Hematopoietic multipotent progenitor cell treated with erythropoietin and hydrocortisone succinate and interleukin-3 and kit ligand, for 4 days (in vitro differentiated cells): ENCODE measurements around the gene SSH2.
"Not testable (repeated sequence)": the region's sequence is repeated elsewhere in the genome, so short reads cannot be mapped to it uniquely, and the experiment has no call there.

Source experiments
- DNase-seq: peaks from one replicate; pipeline ENCODE4 v3.0.0-alpha.2; 2015

SSH2 gene

DNA sequence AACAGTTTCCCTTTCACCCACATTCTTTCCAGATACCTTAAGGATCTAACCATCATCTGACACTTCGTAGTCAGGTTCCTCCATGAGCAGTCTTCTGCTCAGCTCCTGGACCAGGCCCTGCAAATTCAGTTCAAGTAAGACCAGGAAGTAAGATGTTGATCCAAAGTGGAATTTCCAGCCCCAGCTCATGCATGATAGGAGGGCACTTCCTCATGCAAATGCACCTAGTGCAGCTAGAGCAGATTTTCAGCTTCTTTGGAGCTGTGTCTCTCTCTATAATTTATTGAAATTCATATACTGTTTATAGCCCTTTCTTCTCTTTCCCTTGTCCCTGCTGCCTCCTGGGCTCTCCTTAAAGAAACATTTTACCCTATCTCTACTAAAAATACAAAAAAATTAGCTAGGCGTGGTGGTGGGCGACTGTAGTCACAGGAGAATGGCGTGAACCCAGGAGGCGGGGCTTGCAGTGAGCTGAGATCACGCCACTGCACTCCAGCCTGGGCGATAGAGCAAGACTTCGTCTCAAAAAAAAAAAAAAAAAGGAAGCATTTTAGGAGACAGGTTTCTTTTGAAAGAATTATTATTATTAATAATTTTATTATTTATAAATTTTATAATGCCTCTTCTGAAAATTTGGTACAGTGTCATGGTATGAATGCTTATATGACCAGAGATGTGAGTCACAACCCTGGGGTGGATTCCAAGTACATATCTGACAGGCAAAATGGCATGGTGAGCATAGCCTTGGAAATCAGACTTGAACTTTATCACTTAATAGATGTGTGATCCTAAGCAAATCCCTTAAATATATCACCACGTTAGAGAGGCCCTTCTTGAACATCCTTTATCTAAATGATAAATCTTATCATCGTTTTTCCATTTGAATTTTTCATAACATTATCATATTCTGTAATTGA lies 94.3 kb downstream of the SSH2 start:
- no peak for DNase-seq

DNA sequence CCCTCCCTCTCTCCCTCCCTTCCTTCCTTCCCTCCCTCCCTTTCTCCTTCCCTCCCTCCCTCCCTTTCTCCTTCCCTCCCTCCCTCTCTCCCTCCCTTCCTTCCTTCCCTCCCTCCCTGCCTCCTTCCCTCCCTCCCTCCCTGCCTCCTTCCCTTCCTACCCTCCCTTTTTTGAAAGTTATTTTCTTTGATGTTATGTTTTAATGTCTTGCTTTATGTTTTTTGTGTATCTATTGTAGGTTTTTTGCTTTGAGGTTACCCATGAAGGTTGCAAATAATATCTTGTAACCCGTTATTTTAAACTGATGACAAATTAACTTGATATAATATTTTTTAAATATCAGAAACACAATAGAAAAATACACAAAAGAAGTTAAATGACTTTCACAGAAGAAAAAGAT lies 96.2 kb downstream of the SSH2 start:
- DNase-seq, result no peak

DNA sequence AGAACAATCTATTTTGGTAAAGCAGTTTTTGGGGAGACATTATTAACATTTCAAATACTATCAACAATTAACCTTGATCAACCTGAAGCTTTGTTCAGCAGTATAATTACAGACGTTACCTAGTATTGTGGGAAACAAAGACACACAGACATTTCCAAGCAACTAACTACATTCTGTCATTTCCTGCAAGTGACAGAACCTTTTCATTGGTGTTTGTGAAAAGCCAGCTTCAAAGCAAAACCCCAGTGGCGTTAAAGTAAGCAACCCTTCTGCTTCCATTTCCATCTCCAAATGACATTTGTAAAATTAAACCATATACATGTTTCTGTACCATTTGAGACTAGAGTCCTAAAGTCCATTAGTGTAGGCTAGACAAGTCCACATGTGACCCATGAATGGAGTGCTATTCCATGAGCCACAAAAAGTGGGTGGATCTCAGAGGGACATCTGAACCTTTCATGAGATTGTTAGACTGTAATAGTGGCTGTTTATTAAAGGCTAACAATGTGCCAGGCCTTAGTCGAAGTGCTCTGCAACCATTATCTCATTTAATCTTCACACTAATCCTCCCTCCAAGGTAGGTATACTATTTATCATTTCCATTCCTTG lies 101.2 kb downstream of the SSH2 start:
- DNase-seq, result no peak

DNA sequence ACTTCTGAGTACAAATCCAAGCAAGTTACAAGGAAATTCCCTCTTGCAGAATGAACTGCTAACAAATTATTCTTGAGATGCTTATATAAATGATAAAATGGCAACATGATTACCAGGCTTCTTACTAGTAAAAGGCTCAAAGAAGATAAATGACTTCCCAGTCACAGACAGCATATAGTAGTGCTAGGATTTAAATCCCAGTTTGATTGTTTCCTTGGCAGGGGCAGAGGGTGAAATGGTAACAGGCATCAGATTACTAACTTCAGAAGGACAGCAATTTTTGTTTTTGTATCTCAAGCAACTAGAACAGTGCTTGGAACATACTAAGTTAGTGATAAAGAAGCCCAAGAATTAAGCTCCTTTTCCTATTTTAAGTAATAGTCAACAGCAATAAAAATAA lies 102.8 kb downstream of the SSH2 start:
- DNase-seq, result no peak

DNA sequence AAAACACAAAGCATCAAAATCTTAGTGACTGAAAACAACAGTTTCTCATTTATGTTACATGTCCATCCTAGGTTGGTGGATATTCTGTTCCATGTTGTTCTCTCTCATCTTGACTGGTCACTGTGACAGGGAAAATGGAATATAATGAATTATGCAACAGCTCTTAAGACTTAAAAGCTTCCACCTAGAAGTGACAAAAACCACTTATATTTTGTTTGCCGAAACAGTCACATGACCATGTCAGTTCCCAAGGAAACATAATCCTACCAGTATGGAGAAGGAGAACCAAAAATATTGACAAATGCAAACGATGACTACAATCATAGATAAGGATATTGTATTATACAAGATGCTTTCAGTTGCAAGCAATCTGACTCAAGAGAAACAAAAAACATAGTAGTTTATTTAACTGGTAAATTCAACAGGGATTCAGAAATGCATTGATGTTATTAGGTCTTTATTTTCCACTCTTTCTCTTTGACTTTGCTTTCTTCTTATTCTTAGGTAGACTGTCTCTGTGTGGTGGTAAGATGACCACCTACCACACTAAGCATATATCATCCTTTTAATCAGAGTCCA lies 103.8 kb downstream of the SSH2 start:
- DNase-seq, result no peak

DNA sequence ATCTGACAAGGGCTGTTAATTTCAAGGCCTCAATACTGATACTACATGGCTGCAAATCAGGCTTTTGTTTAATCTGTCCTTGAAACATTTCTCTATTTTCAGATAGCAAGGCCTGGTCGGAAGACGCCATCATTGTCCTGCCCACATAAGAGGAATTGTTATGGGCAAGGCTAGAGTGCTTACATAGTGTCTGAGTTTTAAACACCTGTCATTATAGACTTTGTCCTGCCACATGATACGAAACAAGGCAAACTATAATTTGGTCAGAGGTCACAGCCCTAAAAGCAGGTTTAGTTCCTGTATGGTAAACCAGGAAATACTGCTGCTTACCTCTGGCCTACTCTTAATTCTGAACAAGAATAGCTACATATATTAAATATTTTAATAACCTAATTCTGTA lies 104.4 kb downstream of the SSH2 start:
- DNase-seq, result no peak

DNA sequence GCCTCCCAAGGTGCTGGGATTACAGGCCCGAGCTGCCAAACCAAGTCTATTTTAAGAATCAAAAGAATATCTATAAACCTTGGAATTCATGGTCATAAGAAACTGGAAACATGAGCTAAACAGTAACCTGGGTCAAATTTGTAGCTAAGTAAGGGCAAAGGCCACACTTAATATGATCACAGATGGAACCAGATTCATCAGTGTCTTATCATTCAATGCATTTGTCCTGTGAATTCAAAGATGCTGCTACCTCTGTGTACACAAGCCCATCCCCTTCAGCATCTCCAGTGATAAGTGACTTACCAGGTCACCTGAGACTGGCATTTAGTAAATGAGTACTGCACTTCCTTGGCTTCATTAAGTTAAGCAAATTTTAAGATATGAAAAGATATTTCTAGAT lies 108.1 kb downstream of the SSH2 start:
- no peak for DNase-seq

DNA sequence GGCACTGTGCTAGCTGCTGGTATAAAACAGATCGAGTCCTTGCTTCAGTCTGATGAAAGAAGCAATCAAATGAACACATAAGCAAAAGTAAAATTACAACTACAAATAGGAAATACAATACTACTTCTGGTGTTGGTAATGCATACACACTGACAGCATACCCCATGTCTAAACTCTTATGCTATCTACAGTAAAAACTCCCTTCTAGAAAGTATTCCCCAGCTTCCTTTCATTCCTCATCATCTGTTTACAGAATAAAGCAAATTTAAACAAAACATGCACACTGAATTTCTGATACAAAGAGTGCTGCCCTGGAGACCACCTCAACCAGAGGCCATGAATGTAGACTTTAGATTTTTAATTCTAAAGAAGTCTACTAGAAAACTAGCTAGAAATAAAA lies 109.6 kb downstream of the SSH2 start:
- DNase-seq, result no peak

DNA sequence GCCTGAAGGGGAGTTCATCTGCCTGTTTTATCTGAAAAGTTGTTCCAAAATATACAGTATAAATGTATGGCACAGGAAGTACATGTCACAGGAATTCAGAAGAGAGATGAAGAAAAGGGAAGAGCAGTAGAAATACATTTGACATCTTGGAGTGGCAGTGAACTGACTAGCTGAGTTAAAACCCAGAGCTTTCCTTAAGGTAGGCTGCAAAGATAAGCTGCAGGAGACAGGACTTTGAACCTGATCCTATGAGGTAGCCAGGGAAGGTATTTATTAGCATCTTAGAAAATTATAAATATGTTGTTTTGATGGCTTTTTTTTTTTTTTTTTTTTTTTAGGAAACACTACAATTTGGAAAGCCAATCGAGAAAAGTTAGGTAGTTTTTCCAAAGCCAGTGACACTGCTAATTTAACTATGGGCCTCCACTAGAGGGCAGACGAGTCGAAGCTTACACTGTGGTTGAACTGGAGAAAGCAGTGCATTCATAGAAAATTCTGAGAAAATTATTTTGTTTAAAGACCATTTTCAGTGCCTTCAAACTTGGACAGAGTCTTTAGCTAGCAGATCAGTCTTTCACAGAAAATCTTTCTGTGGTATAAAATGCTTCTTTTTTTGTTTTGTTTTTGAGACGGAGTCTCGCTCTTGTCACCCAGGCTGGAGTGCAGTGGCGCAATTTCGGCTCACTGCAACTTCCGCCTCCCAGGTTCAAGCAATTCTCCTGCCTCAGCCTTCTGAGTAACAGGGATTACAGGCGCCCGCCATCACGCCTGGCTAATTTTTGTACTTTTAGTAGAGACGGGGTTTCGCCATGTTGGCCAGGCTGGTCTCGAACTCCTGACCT lies 122.3 kb downstream of the SSH2 start:
- peak; percentile 85 for DNase-seq

DNA sequence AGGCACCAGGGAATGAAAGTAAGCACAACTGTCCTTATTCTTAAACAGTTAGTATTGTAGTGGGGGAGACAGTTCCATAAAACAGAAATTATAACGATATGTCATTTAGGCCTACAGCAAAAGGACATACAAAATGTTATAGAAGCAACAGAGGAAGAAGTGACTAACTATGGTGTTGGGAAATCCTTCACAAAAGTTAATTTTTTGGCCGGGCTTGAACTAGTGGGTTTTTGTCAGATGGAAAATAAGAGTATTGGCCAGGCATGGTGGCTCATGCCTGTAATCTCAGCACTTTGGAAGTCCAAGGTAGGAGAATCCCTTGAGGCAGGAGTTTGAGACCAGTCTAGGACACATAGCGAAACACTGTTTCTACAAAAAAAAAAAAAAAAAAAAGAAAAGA lies 127.8 kb downstream of the SSH2 start:
- DNase-seq, result no peak

DNA sequence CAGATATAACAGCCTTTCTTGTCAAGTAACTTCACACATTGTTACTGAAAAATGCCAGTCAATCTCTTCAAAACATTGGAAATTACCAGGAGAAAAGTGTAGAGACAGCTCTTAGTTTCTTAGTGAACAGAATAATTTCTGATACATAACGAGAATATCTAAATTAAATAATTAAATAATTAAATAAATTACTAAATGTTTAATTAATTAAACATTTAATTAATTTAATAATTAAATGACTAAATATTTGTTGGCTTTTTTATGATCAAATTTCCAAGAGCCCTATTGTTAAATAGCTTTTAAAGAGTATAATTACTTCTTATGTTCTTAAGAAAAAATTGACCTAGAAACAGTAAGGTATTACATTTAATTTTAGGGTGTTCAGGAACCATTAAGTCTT lies 129.6 kb downstream of the SSH2 start:
- no peak for DNase-seq

DNA sequence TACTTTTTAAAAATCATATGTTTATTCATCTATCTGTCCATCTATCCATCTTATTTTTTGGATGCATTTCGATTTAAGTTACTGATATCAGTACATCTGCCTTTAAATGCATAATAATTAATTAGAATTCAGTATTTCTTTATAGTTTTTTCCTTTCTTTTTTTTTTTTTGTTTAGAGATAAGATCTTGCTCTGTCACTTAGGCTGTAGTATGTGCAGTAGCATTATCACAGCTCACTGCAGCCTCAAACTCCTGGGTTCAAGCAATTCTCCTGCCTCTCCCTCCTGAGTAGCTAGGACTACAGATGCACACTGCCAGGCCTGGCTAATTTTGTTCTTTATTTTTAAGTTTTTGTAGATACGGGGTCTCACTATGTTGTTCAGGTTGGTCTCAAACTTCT lies 133.4 kb downstream of the SSH2 start:
- no peak for DNase-seq

DNA sequence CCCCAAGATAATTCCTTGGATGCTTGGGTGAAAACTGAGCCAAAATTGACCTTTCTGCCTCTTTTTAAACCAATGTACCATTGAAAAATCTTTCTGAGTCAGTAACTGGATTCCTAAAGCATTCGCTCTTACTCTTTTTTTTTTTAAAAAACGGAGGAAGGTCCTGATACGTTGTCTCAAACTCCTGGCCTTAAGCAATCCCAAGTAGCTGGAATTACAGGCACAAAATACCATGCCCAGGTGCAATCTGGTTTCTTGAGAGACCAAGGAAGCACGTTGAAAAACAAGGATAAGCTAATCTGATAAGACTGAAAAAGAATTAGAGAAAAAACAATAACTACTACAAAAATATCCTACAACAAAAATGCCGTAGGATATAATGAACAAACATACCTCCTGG lies 136.5 kb downstream of the SSH2 start:
- DNase-seq, result no peak

DNA sequence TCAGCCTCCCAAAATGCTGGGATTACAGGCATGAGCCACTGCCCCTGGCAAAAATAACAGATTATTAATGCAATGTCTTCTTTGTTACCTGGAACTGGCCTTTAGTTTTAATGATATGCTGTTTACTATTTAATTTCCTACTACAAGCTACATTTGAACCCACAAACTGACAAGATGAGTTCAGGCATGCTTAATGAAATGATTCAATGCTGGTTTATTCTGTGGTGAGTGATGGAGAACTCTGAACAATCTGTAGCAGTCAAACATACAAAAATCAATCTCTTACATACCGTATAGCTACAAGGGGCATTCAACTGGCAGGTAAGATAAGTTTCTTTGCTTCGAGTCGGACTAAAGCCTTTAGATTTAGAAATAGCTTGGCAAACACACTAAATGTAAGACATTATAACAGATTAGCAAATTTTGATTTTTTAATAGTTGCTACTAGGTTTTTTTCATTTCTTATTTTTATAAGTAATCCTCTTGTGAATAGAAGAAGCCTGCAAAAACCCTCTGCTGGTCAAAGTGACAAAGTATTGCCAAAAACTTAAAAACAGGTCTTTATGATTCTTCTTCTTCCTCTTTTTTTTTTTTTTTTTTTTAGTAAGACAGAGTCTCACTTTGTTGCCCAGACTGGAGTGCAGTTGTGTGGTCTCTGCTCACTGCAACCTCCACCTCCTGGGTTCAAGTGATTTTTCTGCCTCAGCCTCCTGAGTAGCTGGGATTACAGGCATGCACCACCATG lies 138.5 kb downstream of the SSH2 start:
- peak; percentile 60 for DNase-seq

DNA sequence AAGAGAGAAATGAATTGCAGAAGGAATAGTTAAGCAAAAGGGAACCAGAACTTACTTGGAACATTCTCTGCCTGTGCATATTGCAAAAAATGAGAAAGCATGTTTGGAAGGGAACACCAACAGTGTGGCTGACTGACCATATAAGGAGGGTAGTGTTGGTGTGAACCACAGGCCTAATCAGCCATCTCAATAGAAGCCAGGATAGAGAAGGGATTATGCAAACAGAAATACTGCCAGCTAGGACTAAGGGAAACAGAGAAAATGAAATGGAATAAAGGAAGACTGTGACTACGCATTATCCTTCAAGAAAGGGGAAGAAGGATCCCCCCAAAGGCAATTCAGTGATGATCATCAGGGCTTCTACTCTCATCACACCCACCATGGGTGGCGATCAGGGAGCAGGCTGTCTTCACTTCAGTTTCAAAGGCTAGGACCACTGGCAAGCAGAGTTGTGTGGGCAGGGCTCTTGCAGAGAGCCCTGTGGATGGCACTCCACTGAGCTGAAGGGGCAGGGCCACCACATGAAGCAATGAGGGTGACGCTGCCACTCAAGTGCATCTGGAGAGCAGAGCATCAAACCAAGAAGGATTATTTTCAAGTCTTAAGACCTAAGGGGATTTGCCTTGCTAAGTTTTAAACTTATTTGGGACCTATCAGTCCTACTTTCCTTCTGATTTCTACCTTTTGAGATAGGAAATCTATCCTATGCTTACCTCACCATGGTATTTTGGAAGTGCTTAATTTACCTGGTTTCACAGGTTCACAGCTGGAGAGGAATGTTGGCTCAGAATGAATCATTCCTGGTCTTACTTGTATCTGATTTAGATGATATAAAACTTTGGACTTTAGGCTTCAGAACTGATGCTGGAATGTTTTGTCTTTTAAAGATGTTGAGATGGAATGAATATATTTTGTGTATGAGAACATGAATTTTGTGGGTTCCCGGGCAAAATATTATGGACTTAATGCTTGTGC lies 140.5 kb downstream of the SSH2 start:
- peak; percentile 41 for DNase-seq

DNA sequence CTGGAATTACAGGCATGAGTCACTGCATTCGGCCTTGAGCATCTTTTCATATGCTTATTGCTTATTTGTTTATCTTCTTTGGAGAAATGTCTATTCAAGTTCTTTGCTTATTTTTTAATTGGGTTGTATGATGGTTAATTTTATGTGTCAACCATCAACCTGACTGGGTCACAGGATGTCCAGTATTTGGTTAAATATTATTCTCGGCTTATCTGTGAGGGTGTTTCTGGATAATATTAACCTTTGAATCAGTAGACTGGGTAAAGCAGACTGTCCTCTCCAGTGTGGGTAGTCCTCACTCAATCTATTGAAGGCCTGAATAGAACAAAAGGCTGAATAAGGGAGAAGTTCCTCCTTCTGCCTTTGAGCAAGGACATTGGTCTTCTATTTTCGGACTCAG lies 142.0 kb downstream of the SSH2 start:
- DNase-seq, result no peak

DNA sequence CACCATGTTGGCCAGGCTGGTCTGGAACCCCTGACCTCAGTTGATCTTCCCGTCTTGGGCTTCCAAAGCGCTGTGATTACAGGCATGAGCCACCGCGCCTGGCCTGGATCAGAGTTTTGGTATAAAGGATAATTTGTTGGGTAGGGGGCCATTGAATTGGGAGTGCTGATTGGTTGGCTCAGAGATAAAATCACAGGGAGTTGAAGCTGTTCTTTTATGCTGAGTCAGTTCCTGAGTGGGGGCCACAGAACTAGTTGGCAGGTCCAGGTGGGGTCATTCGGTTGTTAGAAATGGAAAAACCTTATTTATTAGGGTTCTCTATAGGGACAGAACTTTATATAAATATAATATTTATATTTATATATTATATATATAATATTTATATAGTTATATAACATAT lies 147.1 kb downstream of the SSH2 start:
- no peak for DNase-seq

DNA sequence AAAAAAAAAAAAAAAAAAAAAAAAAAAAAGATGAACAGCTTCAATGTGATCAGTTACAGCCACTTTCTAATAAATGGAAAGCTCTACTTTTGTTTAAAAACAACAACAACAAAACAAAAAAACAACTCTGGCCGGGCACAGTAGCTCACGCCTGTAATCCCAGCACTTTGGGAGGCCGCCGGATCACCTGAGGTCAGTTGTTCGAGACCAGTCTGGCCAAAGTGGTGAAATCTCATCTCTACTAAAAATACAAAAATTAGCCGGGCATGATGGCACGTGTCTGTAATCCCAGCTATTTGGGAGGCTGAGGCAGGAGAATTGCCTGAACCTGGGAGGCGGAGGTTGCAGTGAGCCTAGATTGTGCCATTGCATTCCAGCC lies 150.2 kb downstream of the SSH2 start:
- DNase-seq, result not testable (repeated sequence)

DNA sequence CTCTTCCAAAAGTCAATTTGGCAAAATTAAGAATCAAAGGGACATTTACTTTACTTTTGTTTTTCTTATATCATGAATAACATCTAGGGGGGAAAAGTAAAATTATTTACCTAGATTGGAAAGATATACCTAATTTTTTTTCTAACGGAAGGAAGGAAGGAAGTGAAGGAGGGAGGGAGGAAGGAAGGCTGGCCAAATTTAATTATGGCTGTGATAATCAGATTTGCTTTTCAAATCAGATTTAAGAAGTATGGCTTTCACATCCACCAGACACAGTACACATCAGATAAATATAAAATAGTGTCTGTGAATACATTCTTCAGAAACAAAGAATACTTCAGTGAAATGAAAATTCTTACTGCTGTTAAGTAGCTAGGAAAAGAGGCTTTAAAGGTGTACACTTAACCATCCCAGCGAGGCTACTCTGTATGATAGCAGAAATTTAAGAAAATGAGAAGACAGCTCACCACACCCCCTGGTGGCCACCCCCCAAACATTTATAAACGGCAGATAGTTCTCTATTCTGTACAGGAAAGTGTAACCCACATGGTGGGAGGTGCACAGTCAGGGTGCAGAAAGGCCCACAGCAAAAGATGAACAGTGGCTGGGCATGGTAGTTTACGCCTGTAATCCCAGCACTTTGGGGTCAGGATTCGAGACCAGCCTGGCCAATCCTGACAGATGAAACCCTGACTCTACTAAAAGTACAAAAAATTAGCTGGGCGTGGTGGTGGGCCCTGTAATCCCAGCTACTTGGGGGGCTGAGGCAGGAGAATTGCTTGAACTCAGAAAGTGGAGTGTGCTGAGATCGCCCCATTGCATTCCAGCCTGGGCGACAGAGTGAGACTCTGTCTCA lies 150.8 kb downstream of the SSH2 start:
- DNase-seq, result peak; percentile 88

DNA sequence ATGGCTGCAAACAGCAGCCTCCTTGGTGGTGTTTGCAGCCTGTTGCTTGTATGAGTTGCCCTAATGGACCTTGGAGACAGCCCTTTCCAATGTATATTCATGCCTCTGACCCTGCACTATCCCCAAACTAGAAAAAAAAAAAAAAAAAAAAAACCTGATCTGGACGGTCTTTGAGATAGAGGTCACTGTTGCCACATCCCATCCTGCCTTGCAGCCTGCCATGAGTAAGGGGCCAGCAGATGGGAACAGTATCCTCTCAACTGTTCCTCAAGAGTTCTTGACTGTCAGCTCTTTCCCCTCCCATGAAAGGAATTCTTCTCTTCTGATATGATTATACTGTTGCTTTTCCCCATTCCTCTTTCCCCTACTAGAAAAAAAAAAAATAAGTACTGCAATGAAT lies 152.4 kb downstream of the SSH2 start:
- no peak for DNase-seq
